SKM-1 treated with dmso at 0.1 percent for 144 hours (cell line): ENCODE measurements around the gene AP4S1.
"Not testable (repeated sequence)": the region's sequence is repeated elsewhere in the genome, so short reads cannot be mapped to it uniquely, and the experiment has no call there.

ENCODE experiments used
- DNase-seq: peaks from one replicate; lab custom pipeline; 2025; ENCODE audit not compliant: unreplicated experiment; lab: John Stamatoyannopoulos, UW

The AP4S1 gene

GRCh38 chr14:31025367-31026076, at the start of gene AP4S1:
Gene AP4S1 (plus strand): TSS chr14:31025649. CDS start chr14:31066197, 40,548 bp downstream.
- DNase-seq, result no peak

- no peak for DNase-seq
Measured at GRCh38 chr14:30977752-30978151, 47.7 kb upstream of the AP4S1 start.

- not testable (repeated sequence) for DNase-seq
Measured at GRCh38 chr14:30980106-30980704, 45.2 kb upstream of the AP4S1 start.

GRCh38 chr14:30980980-30981379, 44.5 kb upstream of the AP4S1 start:
- no peak for DNase-seq

- no peak for DNase-seq
Measured at GRCh38 chr14:30982533-30982932, 42.9 kb upstream of the AP4S1 start.

- no peak for DNase-seq
Measured at GRCh38 chr14:30983858-30984257, 41.6 kb upstream of the AP4S1 start.

GRCh38 chr14:30985796-30986195, 39.7 kb upstream of the AP4S1 start:
- no peak for DNase-seq

GRCh38 chr14:30988509-30988908, 36.9 kb upstream of the AP4S1 start:
- no peak for DNase-seq

- DNase-seq, result no peak
Measured at GRCh38 chr14:30990770-30991169, 34.7 kb upstream of the AP4S1 start.

GRCh38 chr14:30991408-30991807, 34.0 kb upstream of the AP4S1 start:
- DNase-seq, result no peak

- no peak for DNase-seq
Measured at GRCh38 chr14:30993071-30993470, 32.4 kb upstream of the AP4S1 start.

- DNase-seq, result no peak
Measured at GRCh38 chr14:30994681-30995620, 30.5 kb upstream of the AP4S1 start.

GRCh38 chr14:30995689-30996088, 29.8 kb upstream of the AP4S1 start:
- no peak for DNase-seq

GRCh38 chr14:30996892-30997659, 28.4 kb upstream of the AP4S1 start:
- DNase-seq, result no peak

GRCh38 chr14:30998100-30998706, 27.2 kb upstream of the AP4S1 start:
- no peak for DNase-seq

GRCh38 chr14:30999038-30999773, 26.2 kb upstream of the AP4S1 start:
- DNase-seq, result no peak

GRCh38 chr14:31000629-31001338, 24.7 kb upstream of the AP4S1 start:
- no peak for DNase-seq

GRCh38 chr14:31001339-31001658, 24.1 kb upstream of the AP4S1 start:
- no peak for DNase-seq

- no peak for DNase-seq
Measured at GRCh38 chr14:31003284-31003683, 22.2 kb upstream of the AP4S1 start.
